ENCODE results near the gene SSB. TPM values are rescaled to one million over a fixed set of nuclear protein-coding genes. Genes with fewer than 3 reads are reported as not detected.

Gene SSB
- total and polyA plus RNA-seq, 2 of the 13 experiments (the other 11 are each of a cell fraction or from before 2014, with no cell fraction given): 109 to 208 TPM

GRCh38 chr2:169827272-169828140, 28.8 kb downstream of the SSB start, which contains the start of gene UBR3 (continued):
- TF ChIP-seq, protein P1, sequence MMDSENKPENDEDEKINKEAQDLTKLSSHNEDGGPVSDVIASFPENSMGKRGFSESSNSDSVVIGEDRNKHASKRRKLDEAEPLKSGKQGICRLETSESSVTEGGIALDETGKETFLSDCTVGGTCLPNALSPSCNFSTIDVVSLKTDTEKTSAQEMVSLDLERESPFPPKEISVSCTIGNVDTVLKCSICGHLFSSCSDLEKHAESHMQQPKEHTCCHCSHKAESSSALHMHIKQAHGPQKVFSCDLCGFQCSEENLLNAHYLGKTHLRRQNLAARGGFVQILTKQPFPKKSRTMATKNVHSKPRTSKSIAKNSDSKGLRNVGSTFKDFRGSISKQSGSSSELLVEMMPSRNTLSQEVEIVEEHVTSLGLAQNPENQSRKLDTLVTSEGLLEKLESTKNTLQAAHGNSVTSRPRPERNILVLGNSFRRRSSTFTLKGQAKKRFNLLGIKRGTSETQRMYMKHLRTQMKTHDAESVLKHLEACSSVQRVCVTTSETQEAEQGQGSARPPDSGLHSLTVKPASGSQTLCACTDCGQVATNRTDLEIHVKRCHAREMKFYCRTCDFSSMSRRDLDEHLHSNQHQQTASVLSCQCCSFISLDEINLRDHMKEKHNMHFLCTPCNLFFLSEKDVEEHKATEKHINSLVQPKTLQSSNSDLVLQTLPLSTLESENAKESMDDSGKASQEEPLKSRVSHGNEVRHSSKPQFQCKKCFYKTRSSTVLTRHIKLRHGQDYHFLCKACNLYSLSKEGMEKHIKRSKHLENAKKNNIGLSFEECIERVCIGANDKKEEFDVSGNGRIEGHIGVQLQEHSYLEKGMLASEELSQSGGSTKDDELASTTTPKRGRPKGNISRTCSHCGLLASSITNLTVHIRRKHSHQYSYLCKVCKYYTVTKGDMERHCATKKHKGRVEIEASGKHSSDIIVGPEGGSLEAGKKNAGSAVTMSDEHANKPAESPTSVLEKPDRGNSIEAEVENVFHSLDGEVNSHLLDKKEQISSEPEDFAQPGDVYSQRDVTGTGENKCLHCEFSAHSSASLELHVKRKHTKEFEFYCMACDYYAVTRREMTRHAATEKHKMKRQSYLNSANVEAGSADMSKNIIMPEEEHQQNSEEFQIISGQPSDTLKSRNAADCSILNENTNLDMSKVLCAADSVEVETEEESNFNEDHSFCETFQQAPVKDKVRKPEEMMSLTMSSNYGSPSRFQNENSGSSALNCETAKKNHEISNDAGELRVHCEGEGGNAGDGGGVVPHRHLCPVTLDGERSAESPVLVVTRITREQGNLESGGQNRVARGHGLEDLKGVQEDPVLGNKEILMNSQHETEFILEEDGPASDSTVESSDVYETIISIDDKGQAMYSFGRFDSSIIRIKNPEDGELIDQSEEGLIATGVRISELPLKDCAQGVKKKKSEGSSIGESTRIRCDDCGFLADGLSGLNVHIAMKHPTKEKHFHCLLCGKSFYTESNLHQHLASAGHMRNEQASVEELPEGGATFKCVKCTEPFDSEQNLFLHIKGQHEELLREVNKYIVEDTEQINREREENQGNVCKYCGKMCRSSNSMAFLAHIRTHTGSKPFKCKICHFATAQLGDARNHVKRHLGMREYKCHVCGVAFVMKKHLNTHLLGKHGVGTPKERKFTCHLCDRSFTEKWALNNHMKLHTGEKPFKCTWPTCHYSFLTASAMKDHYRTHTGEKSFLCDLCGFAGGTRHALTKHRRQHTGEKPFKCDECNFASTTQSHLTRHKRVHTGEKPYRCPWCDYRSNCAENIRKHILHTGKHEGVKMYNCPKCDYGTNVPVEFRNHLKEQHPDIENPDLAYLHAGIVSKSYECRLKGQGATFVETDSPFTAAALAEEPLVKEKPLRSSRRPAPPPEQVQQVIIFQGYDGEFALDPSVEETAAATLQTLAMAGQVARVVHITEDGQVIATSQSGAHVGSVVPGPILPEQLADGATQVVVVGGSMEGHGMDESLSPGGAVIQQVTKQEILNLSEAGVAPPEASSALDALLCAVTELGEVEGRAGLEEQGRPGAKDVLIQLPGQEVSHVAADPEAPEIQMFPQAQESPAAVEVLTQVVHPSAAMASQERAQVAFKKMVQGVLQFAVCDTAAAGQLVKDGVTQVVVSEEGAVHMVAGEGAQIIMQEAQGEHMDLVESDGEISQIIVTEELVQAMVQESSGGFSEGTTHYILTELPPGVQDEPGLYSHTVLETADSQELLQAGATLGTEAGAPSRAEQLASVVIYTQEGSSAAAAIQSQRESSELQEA (CRISPR knock-in tag; IDR thresholded peaks at IDR 0.05; ENCODE audit: not compliant biosample characterization): no peak
- peak; percentile 79 for TF ChIP-seq HOXA3 (CRISPR knock-in tag; IDR thresholded peaks at IDR 0.05)
- no peak; the same call in 1 of the 2 replicates for TF ChIP-seq THAP9 (CRISPR knock-in tag; IDR thresholded peaks at IDR 0.05; ENCODE audit: borderline replicate concordance)
- no peak for TF ChIP-seq CC2D1A (CRISPR knock-in tag; IDR thresholded peaks at IDR 0.05)
- no peak for TF ChIP-seq HMG20A (CRISPR knock-in tag; IDR thresholded peaks at IDR 0.05; ENCODE audit: borderline replicate concordance)
- TF ChIP-seq EZH2 (conservative IDR thresholded peaks at IDR 0.05; ENCODE audit: low read depth, low read length): no peak
- TF ChIP-seq ZNF790 (CRISPR knock-in tag; IDR thresholded peaks at IDR 0.05; ENCODE audit: borderline replicate concordance): no peak; the same call in 1 of the 2 replicates
- TF ChIP-seq ZNF883 (CRISPR knock-in tag; IDR thresholded peaks at IDR 0.05; ENCODE audit: not compliant biosample characterization): peak; percentile 80
- no peak for TF ChIP-seq ZNF263 (CRISPR knock-in tag; IDR thresholded peaks at IDR 0.05)
- TF ChIP-seq, protein P2, sequence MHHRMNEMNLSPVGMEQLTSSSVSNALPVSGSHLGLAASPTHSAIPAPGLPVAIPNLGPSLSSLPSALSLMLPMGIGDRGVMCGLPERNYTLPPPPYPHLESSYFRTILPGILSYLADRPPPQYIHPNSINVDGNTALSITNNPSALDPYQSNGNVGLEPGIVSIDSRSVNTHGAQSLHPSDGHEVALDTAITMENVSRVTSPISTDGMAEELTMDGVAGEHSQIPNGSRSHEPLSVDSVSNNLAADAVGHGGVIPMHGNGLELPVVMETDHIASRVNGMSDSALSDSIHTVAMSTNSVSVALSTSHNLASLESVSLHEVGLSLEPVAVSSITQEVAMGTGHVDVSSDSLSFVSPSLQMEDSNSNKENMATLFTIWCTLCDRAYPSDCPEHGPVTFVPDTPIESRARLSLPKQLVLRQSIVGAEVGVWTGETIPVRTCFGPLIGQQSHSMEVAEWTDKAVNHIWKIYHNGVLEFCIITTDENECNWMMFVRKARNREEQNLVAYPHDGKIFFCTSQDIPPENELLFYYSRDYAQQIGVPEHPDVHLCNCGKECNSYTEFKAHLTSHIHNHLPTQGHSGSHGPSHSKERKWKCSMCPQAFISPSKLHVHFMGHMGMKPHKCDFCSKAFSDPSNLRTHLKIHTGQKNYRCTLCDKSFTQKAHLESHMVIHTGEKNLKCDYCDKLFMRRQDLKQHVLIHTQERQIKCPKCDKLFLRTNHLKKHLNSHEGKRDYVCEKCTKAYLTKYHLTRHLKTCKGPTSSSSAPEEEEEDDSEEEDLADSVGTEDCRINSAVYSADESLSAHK (CRISPR knock-in tag; IDR thresholded peaks at IDR 0.05; ENCODE audit: borderline replicate concordance): no peak
- TF ChIP-seq FLYWCH1 (CRISPR knock-in tag; IDR thresholded peaks at IDR 0.05): no peak; the same call in 1 of the 2 replicates
- no peak for TF ChIP-seq KDM1A (CRISPR knock-in tag; IDR thresholded peaks at IDR 0.05)
- TF ChIP-seq ZNF549 (CRISPR knock-in tag; IDR thresholded peaks at IDR 0.05): no peak
- no peak for TF ChIP-seq ZNF766 (CRISPR knock-in tag; IDR thresholded peaks at IDR 0.05; ENCODE audit: borderline replicate concordance)

All from HepG2 (cell line).